Osteoblast (primary cell): ENCODE measurements around the gene MYNN. TPM values are rescaled to one million over a fixed set of nuclear protein-coding genes. Genes with fewer than 3 reads are reported as not detected.

Experiments used
- DNase-seq: peaks from one replicate; pipeline ENCODE4 v3.0.0; 2011; ENCODE audit warnings: low spot score, mixed read lengths; ENCODE audit not compliant: insufficient read length; ENCODE audit errors: missing footprints
- H2AFZ ChIP-seq: 2 replicates; pipeline ENCODE4 v1.6.0; 2011; ENCODE audit warnings: mild to moderate bottlenecking, low read length
- H3K27ac ChIP-seq: 2 replicates; pipeline ENCODE4 v1.5.1; 2011; ENCODE audit warnings: mild to moderate bottlenecking, low read depth, low read length, moderate library complexity
- H3K27me3 ChIP-seq: 2 replicates; pipeline ENCODE4 v1.6.0; 2012; ENCODE audit warnings: mild to moderate bottlenecking, control low read depth, inconsistent platforms, low read length, moderate library complexity; ENCODE audit not compliant: insufficient read depth
- H3K36me3 ChIP-seq: 2 replicates; pipeline ENCODE4 v1.5.1; 2011; ENCODE audit warnings: mild to moderate bottlenecking, low read length, control low read depth, moderate library complexity; ENCODE audit not compliant: insufficient read depth
- H3K4me1 ChIP-seq: 2 replicates; pipeline ENCODE4 v1.5.1; 2011; ENCODE audit warnings: mild to moderate bottlenecking, low read length, control low read depth, moderate library complexity; ENCODE audit not compliant: insufficient read depth
- H3K4me2 ChIP-seq: 2 replicates; pipeline ENCODE4 v1.6.0; 2011; ENCODE audit warnings: mild to moderate bottlenecking, low read length; ENCODE audit not compliant: insufficient read depth
- H3K4me3 ChIP-seq: fragments of 200-600 bp; sonication (generic); 3 replicates; pipeline ENCODE4 v1.5.1; 2012; ENCODE audit warnings: mild to moderate bottlenecking, low read length, inconsistent platforms; ENCODE audit not compliant: insufficient read depth
- H3K79me2 ChIP-seq: 2 replicates; pipeline ENCODE4 v1.6.0; 2012; ENCODE audit warnings: mild to moderate bottlenecking, low read length, control low read depth, inconsistent platforms; ENCODE audit not compliant: insufficient read depth
- H3K9me3 ChIP-seq: 2 replicates; pipeline ENCODE4 v1.5.1; 2011; ENCODE audit warnings: low read depth, low read length, control low read depth
- H4K20me1 ChIP-seq: 2 replicates; pipeline ENCODE4 v1.6.0; 2012; ENCODE audit warnings: mild to moderate bottlenecking, low read length, control low read depth; ENCODE audit not compliant: insufficient read depth
- CTCF ChIP-seq: IDR thresholded peaks from 2 replicates; pipeline ENCODE4 v1.5.1; 2011; ENCODE audit warnings: mild to moderate bottlenecking, low read depth, low read length, moderate library complexity; ENCODE audit errors: extremely low read depth
- total RNA-seq: library from RNA; depleted of rRNA; stranded (reverse); fragments of >200 nt; gene quantifications from 2 replicates; pipeline ENCODE4 v1.2.3, GENCODE V29; 2012

MYNN gene
- total RNA-seq, 1 donor, result 22.1 TPM

- DNase-seq, result no peak
- Histone ChIP-seq H3K79me2 (no peaks in the 10 kb centered on the region), H3K4me2 (no peak overlapping the region), H4K20me1 (no peaks in the 10 kb centered on the region), H3K36me3 (no peaks in the 10 kb centered on the region), H3K27ac (no peak overlapping the region), H3K9me3 (no peaks in the 10 kb centered on the region), H3K4me3 (no peak overlapping the region), H3K27me3 (peaks cover 12% of the 10 kb centered on the region), H3K4me1 (no peaks in the 10 kb centered on the region), H2AFZ (no peak overlapping the region)
- TF ChIP-seq CTCF, result no peak
These were observed 26.3 kb upstream of the MYNN start for GRCh38 chr3:169746924-169747323.

- TF ChIP-seq CTCF, result no peak
These were observed 24.5 kb upstream of the MYNN start for GRCh38 chr3:169748670-169749069.

GRCh38 chr3:169750665-169751064, 22.5 kb upstream of the MYNN start:
- Histone ChIP-seq H3K79me2 (no peaks in the 10 kb centered on the region), H3K4me3 (no peak overlapping the region), H2AFZ (no peak overlapping the region), H3K4me1 (no peaks in the 10 kb centered on the region), H3K4me2 (no peak overlapping the region), H3K27ac (no peak overlapping the region), H3K27me3 (peaks cover 22% of the 10 kb centered on the region), H4K20me1 (no peaks in the 10 kb centered on the region), H3K36me3 (no peaks in the 10 kb centered on the region), H3K9me3 (no peaks in the 10 kb centered on the region)
- no peak for TF ChIP-seq CTCF
- DNase-seq, result no peak

More at GRCh38 chr3:169748670-169749069, 24.5 kb upstream of the MYNN start:
- Histone ChIP-seq H3K9me3 (no peaks in the 10 kb centered on the region), H2AFZ (no peak overlapping the region), H3K27me3 (peaks cover 16% of the 10 kb centered on the region), H4K20me1 (no peaks in the 10 kb centered on the region), H3K27ac (no peak overlapping the region), H3K4me1 (no peaks in the 10 kb centered on the region), H3K4me3 (no peak overlapping the region), H3K4me2 (no peak overlapping the region), H3K79me2 (no peaks in the 10 kb centered on the region), H3K36me3 (no peaks in the 10 kb centered on the region)
- no peak for DNase-seq

- Histone ChIP-seq H3K4me1 (no peaks in the 10 kb centered on the region), H3K79me2 (no peaks in the 10 kb centered on the region), H3K4me3 (no peak overlapping the region), H3K36me3 (no peaks in the 10 kb centered on the region), H2AFZ (no peak overlapping the region), H3K27me3 (peaks cover 23% of the 10 kb centered on the region), H3K27ac (no peak overlapping the region), H3K4me2 (no peak overlapping the region), H4K20me1 (no peaks in the 10 kb centered on the region), H3K9me3 (no peaks in the 10 kb centered on the region)
- no peak for TF ChIP-seq CTCF
- no peak for DNase-seq
These were observed 21.3 kb upstream of the MYNN start for GRCh38 chr3:169751875-169752274.
